Right hindlimb (tissue), 1 donor: ENCODE results near the gene KCTD4.

ENCODE experiments used
- DNase-seq: peaks from one replicate; pipeline ENCODE4 v3.0.0-alpha.2; 2018

KCTD4 gene

DNA sequence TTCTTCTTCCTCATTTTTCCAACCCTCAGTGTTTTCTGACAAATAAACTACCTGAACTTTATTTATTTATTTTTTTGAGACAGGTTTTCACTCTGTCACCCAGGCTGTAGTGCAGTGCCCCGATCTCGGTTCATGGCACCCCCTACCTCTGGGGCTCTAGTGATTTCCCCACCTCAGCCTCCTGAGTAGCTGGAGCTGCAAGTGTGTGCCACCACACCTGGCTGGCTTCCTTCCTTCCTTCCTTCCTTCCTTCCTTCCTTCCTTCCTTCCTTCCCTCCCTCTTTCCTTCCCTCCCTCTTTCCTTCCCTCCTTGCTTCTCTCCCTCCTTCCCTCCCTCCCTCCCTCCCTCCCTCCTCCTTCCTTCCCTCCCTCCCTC, 32.3 kb downstream of the KCTD4 start:
- DNase-seq: no peak

GRCh38 chr13:45167611-45168554, 33.0 kb downstream of the KCTD4 start:
- DNase-seq: no peak

DNA sequence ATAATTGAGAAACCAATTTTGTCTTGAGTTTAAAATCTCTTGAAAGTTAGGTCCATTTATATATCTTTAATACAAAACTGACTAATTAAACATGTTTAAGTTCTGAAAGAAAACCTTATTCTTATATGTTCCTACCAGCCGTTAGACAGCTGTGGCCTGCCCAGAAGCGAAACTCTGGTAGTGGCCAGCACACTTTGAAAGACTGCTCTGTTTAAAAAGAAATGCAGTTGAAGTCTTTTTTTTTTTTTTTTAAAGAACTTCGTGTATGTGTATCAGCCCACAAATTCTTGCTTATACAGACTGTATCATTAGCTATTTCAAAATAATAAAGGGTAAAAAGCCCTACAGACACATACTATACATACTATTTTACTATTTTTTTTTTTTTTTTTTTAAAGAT, 34.0 kb downstream of the KCTD4 start:
- DNase-seq: no peak

GRCh38 chr13:45162821-45163220, 38.0 kb downstream of the KCTD4 start:
- DNase-seq: no peak

DNA sequence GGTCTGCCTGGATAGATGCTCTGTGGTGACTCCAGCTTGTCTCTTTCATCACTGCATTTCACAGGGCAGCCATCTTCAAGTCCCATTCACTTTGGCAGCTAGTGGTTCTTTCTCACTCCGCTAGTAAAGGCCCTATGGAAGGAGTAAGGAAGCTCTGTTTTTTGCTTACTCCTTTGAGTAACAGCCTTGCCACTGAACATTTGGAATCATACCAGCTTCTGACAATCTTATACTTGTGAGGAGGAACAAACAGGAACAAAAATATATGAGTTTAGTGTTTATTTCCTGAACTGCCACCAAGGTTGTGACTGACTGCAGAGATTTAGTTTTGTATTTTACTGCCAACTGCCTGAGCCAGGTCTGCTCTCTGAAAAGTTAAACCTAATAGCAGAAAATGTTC, 38.7 kb downstream of the KCTD4 start:
- no peak for DNase-seq

GRCh38 chr13:45156565-45157361, 44.1 kb downstream of the KCTD4 start:
- no peak for DNase-seq

GRCh38 chr13:45149964-45150363, 50.9 kb downstream of the KCTD4 start:
- DNase-seq: no peak

GRCh38 chr13:45143346-45143751, 57.5 kb downstream of the KCTD4 start:
- no peak for DNase-seq
